ENCODE measurements around the gene MAML3.

DNA sequence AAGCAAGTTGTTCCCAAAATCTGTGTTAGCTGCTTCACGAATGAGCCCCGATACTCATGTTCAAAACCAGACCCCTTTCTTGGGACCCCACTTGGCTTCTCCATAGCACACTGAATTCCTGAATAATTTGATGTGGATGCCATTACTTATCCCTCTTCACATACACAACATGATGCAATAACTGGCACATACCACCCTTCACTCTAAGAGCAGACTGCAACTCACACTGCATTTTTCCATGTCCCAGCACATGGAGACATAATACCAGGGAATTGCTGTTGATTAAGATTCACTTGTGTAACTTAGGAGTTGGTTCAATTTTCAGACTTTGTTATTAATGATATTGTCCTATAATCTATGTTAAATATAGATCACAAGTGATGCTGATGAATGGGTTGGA is 213.4 kb downstream of the MAML3 start:
- TF ChIP-seq POLR2A (IDR thresholded peaks at IDR 0.05; ENCODE audit: low read length) (no peak), GATA1 (IDR thresholded peaks at IDR 0.05; ENCODE audit: low read depth, low read length) (no peak)
